ENCODE data around the gene TM6SF1. TPM values are rescaled to one million over a fixed set of nuclear protein-coding genes. Genes with fewer than 3 reads are reported as not detected.
"Not testable (repeated sequence)": the region's sequence is repeated elsewhere in the genome, so short reads cannot be mapped to it uniquely, and the experiment has no call there.

Gene TM6SF1
- total RNA-seq, 1 experiment from 2014 or later: 1.1 TPM

DNA sequence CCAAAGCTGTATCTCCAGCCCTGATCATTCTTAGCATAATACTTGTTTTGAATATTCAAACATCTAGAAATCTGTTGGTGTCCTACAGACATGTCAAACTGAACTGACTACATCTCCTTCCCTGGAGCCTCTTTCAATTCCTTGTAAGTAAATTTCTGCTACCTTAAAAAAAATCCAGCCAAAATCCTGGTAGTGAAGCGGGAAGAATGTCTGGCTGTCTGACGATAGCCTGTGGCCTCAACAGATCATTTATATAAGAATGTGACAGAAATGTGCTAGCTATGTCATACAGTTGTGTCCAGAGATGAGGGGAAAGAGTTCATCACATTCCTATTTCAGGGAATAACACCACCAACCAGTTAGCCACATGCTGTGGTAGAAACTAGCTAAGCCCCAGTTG, 18.6 kb upstream of the TM6SF1 start:
- no peak for DNase-seq (ENCODE audit: low read depth)

DNA sequence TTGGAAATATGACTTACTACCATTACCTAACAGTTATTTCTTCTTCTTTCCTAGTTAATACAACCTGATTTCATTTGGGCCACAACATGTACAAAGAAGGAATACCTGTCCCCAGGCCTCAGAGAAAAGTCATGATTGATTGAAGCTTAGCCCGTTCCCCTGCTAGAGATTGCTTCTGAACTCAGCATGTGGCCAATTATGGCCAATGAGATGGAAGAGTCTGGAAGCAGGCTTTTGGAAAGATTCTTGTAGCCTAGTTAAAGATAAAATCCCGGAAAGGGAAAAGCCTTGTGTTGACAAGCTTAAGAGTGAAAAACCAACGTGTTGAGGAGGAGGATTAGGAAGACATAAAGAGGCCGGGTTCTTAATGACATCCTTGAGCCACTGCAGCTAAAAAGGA, 17.0 kb upstream of the TM6SF1 start:
- no peak for DNase-seq (ENCODE audit: low read depth)

DNA sequence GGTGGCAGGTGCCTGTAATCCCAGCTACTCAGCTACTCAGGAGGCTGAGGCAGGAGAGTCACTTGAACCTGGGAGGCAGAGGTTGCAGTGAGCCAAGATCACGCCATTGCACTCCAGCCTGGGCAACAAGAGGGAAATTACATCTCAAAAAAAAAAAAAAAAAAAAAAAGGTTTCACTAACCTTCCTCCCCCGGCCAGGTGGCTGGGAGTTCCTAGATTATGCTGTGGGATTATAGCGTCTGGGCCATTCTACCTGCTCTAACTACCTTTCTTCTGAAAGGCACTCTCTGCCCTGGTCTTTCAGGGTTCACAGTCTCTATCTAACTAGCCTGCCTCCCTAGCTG, 15.5 kb upstream of the TM6SF1 start:
- DNase-seq (ENCODE audit: low read depth): not testable (repeated sequence)

DNA sequence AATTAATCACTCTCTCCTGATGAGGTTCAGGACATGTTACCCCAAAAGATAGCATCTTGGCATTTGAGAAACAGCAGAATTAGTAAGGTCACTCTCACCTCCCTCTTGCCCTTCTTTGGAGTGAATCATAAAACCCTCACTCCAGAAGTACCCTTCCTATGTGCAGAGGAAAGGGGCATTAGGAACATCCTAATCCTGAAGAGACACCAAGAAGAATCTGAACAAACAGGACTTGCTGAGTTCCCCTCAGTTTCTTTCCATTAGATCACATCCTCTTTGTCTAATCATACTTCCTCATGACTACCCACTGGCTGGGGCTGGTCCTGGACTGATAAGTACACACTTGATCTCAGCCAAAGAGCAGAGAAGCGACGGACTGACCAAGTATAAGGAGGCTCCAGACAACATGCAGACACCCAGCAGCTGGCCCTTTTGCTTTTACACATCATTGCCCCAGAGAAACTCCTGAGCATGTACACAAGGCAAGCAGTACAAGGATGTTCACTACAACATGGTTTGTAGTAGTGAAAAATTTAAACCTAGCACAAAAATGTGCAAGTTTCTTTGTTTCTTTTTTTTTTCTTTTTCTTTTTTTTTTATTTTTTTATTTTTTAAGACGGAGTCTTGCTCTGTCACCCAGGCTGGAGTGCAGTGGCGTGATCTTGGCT, 15.0 kb upstream of the TM6SF1 start:
- no peak for DNase-seq (ENCODE audit: low read depth)

DNA sequence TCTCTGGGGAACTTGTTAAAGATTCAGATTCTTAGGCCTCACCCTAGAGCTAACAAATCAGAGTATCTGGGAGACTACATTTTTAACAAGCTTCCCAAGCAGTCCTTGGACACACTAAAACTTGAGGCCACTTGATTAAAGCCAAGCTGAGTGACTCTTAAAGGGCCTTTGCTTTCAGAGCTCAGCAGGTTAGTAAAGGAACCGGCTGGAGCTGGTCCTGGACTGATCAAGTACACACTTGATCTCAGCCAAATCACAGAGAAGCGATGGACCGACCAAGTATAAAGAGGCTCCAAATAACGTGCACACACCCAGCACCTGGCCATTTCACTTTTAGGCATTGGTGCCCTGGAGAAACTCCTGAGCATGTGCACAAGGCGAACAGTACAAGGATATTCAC, 12.9 kb upstream of the TM6SF1 start:
- no peak for DNase-seq (ENCODE audit: low read depth)

DNA sequence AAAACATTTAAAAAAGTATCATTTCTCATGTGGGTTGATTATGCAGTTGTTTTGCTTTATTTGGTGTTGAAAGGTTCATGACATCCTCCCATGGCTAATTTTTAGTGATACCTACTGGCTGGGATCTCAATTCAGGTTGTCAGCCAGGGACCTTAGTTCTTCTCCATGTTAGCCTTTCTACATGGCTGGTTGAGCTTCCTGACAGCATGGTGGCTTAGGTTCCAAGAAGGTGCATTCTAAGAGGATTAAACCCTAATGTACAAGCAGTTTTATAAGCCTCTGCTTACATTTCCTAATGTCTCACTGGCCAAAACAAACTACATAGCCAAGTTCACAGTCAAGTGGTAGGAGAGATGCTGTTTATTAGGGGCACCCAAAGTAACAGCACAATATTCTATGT, 9.4 kb upstream of the TM6SF1 start:
- DNase-seq (ENCODE audit: low read depth): no peak

DNA sequence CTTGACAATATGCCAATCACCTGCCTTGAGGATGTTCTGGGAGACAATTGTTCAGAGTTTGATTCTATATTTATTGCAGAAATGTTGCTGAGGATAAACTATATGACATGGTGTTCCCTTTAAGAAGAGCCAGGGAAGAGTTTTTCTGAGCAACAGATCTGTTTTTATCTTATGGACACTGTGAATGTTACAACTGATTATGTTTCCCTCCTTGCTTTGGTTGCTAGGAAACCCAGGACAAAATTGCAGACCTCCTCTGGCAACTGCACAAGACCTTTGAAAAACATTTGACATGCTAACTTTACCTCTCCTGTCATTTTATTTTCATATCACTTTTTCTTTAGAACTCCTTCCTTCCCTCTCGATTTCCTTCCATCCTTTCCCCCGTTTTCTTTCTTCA, 8.2 kb upstream of the TM6SF1 start:
- DNase-seq (ENCODE audit: low read depth): no peak

DNA sequence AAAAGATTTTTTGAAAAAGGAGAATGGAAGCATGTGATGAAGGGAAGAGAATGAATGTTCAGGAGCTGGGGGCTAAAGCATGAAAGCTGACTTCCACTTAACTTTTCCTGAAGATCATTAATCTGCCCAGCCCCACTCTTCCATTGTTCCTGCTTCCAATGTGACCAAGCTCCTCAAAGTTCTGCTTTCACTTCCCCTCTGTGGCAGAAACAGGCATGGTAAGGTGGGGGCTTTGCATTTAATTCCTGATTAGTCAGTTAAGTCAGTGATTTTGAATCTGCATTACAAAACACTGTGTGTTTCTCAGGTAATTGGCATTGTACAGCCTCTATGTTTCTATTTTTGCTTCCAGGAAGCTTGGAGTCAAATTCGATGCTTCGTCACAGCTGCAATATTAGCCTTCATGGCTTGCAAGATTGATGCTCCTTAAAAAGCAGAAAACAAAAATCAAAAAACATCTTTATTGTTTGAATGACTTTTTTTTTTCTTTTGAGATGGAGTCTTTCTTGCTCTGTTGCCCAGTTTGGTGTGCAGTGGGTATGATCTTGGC, 7.3 kb upstream of the TM6SF1 start:
- no peak for DNase-seq (ENCODE audit: low read depth)

DNA sequence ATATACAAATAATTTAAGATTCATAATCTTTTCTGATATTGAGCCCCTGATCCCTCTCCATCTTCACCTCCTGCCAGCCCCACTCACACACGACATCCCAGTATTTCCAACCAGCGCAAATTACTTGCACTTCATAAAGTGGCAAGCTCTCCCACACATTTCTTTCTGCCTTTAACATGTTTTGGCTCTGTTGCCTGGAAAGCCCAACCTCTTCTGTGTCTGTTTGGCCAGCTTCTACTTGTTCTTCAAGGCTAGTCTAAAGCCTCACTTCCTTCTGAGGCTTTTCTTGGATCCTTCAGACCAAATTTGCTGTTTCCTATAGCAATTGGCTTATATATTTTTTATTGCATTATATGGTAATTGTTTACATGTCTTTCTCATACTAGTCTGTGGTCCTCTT, 5.1 kb upstream of the TM6SF1 start:
- no peak for DNase-seq (ENCODE audit: low read depth)

DNA sequence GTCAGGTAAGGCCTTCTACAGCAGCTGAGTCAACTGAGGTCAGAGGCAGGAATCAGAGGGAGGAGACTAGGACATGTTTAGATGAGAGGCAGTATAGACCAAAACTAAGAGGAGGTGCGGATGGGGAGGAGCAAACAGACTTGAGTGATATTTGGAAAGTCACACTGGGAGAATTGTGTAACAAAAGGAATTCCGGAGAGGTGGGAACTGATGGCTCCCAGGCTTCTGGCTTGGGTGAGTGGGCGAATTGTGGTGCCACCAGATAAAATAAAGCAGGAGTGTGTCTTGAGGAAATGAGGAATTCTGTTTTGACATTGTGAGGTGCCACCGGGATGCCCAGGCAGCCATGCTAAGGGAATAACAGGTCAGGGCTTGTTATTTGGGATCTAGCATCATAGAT, 3.3 kb upstream of the TM6SF1 start:
- DNase-seq (ENCODE audit: low read depth): no peak

DNA sequence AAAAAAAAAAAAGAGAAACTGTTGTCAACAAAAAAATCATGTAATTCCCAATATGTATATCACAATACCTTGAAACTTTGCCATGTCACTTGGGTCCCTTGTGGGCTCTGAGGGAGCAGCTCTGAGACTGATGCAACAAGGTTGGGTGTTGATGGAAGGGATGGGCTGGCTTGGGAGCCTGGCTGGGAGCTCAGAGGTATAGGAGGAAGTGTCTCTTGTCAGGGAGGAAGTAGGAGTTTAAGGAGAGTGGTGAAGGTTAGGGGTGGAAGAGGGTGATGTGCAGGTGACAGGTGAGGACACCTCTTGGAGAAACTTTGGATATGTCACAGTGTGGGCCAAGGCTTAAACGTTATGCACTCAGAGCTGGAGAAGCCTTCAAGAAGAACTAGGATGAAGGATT, 2.0 kb upstream of the TM6SF1 start:
- no peak for DNase-seq (ENCODE audit: low read depth)

DNA sequence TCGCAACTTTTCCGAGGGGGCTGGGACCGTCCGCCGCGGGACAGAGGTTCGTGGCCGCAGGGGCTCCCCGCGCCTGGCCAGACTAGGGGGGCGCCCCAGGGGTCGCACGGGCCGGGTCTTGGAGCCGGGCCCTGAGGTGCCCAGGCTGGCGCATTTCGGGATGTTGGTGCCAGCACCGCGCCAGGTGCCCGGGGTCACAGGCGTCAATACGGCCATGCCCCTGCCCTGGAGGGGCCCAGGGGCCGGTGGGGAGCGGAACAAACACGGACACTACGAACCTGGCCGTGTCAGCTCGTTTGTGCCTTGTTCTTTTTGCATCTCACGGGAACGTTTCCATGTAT, 366 bp downstream of the TM6SF1 start:
- no peak for DNase-seq (ENCODE audit: low read depth)

DNA sequence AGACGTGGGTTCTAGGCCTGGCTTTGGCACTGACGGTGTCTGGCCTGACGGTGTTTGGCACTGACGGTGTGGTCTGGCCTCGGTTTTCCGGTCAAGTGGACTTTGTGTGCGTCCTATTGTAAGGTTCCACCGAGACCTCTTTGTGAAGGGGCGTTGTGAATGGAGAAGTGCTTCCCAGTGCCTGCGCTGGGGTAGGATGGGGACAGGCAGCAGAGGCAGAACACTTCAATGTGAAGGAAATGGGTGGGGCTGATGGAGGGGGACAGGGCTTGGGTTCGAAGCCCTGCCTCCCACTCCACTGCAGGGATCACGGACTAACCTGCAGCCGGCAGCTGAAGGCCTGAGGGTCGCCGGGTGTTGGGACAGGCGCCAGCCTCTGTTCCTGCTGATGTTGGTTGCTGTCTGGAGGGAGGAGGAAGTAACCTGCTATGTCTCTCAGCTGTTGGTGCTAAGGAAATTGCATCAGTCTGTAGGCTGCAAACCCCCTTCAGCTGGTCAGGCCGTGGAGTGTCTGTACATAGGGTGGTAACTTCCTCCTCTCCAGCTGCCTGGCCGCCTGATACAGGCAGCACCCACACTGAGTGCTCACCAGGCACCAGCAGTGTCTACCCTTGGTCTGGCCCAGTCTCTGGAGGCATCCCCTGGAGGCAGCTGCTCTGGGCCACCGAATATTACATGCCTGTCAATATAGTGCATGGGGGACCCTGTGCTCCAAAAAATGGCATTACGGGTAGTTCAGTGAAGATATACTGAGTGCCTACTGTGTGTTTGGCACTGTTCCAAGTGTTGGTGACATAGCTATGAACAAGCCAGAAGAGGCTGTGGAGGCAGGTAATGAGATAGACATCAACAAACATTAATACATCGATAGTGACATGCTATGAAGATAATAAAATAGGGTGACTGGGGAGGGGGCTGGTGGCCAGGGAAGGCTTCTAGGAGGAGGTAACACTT, 1.1 kb downstream of the TM6SF1 start:
- peak; percentile 55 for DNase-seq (ENCODE audit: low read depth)

DNA sequence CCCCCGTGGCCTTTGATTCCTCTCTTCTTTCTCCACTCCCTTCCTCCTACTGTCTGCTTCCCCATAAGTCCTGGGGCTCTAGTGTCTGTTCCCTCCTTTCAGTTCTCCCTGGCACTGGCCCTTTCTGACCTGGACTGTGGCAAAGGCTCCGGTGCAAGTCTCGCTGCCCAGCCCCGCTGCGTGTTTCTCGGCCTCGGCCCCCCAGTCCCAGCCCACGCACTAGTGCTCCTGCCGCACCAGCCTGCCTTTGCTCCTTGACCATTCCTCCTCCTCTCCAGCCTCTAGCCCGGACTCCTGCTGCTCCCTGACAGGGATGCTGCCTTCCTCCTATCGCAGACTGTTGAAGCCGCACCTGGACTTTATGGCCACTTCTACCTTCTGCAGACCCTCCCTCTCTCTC, 2.1 kb downstream of the TM6SF1 start:
- DNase-seq (ENCODE audit: low read depth): no peak

DNA sequence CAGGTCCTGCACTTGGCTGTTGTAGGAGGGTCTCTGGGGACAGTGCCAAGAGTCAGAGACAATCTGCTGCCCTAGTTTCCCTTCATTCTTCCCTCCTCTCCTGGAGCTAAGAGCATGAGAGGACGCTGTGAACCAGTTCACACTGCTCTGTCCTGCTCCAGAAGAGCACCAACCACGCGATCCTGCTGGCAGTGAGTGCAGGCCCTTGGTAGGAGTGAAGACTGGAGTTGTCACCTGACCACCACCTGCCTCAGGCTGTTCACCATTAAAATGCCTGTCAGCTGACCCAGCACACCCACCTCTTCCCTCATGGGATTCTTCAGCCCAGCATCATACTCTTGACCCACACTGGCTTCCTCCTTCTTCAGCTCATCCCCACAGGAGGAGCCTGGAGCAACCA, 2.9 kb downstream of the TM6SF1 start:
- no peak for DNase-seq (ENCODE audit: low read depth)

DNA sequence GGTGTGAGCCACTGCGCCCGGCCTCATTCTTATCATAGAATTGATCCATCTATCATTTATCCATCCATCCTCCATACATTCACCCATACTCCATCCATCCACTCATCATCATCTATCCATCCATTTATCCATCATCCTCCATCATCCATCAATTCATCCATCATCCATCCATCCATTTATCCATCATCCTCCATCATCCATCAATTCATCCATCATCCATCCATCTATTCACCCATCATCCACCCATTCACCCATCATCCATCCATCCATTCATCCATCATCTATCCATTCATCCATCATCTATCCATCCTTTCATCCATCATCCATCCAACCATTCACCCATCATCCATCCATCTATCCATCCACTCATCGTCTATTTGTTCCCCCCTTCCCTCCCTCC, 3.7 kb downstream of the TM6SF1 start:
- no peak for DNase-seq (ENCODE audit: low read depth)

DNA sequence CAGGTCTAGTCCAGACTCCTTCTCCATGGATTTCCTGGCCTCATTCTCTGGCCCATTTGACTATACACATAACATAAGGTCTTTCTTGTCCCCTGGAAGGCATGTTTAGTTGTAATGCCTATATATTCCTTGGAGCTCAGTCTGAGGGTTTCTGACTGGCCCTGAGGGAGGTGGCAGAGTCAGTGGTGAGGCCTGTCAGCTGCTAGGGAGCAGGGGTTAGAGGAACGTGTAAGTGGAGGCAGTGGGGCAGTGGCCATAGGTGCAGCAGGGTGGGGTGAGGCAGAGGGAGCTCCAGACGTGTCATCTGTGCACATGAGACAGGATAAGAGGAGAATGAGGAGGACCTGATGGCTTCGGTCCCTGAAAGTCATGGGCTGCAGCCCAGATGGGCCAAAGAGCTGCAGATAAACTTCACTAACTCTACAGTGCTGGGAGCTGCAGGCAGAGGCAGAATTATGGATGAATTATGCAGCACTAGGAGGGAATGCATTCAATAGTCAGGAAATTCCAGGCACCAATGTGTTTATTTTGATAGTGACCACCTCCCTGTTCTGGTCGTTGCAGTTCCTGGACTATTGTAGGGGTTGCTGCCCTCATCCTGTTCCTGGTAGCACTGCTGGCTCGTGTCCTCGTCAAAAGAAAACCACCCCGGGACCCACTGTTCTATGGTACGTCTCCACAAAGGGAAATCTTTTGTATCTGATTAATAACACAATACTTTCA, 4.9 kb downstream of the TM6SF1 start:
- DNase-seq (ENCODE audit: low read depth): peak; percentile 77

DNA sequence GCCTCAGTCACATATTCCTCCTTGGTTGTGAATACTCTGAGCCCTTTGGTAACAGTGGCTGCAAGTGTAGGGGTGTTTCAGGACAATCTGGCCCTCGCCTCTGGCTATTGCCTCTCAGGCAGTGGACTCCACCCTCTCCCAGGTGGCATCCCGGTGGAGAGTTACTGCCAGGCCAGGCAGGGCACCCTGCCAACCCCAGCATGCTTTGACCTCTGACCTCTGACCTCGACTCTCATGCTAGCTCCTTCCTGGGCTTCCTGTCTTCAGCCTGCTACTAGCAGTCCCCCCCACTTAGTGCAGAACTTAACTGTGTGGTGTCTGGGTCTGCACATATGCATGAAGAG, 5.5 kb downstream of the TM6SF1 start:
- no peak for DNase-seq (ENCODE audit: low read depth)

DNA sequence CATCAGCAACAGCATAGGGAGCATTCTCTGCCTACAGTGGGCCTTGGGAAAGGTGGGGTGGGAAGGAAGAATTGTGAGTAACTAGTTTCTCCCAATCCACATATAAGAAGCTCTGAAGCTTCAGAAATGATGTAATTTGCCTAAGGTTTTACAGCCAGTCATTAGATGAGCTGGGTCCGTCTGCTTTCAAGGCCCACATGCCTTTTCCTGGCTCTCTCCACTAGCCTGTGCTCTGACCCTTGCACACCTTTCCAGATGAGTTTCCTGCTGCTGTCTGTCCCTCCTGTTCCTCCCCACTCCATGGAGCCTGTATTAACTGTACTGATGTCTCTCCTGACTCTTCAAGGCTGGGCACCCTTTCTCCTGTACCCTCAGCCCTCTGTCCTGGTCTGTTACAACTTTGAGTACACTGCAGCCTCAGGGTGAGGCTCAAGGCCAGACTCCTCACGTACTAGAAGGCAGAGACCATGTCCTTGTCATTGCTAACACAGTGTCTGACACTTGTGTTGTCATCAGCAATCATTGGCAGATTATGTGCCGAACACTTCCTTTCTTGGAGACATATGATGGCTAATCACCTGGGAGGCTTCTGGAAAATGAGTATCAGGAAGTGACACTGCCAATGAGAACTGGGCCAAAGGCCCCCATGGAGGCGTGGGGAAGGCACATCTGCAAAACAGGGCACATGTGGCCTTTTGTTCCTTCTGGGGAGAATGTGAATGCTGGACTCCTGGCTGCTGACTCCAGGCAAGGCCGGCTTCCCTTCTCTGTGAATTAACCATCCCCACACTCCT, 6.6 kb downstream of the TM6SF1 start:
- no peak for DNase-seq (ENCODE audit: low read depth)

DNA sequence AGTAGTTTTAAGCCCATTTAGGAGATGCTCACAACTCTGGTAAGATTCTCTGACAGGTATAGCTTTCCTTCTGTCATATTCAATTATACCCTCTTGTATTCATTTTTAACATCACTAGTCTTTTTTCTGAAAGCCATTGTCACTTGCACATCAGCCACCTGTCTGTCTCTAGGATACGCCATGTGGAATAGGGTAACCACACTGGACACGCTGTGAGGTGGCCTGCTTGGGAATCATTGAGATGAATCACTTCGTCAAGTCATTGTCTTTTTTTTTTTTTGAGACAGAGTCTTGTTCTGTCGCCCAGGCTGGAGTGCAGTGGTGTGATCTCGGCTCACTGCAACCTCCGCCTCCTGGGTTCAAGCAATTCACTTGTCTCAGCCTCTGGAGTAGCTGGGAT, 7.4 kb downstream of the TM6SF1 start:
- DNase-seq (ENCODE audit: low read depth): no peak

DNA sequence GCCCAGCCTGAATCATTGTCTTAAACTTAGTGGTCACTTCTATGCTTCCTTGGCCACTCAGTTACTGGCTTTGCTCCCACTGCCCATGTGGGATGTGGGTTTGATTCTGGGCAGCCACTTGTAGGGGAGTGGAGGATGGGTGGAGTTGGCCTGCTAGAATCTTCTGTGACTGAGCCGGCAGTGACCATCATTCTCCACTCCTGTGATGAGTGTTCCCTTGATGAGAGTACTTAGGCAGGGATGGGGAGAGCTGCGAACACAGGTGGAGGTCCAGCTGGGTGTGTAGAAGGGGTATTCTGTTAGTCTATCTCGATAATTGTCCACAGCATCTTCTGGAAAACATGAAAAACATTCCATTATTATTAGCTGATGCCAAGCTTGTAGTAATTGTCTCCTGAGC, 8.0 kb downstream of the TM6SF1 start:
- no peak for DNase-seq (ENCODE audit: low read depth)

Data from Daoy (cell line).